Activated CD4-positive, alpha-beta memory T cell treated with anti-CD3 and anti-CD28 coated beads, Interleukin-2, amount 10 ng/mL, durations not matched to agents 7 days and 5 days (primary cell): ENCODE measurements around the gene PDGFD. TPM values are rescaled to one million over a fixed set of nuclear protein-coding genes. Genes with fewer than 3 reads are reported as not detected.

Source experiments
- CTCF ChIA-PET: fragments of 350-600 bp; sonication (Branson Sonifier 250); formaldehyde crosslinking; loops from one replicate; lab custom pipeline; 2021; ENCODE audit warnings: antibody characterized with exemption, inconsistent platforms; lab: Charles Lee
- POLR2A ChIA-PET: fragments of 350-600 bp; sonication (Branson Sonifier 250); formaldehyde crosslinking; loops from one replicate; lab custom pipeline; 2021; ENCODE audit warnings: antibody characterized with exemption; lab: Charles Lee
- DNase-seq: peaks from one replicate; pipeline ENCODE4 v3.0.0-alpha.2; 2020
- H3K27ac Mint-ChIP-seq: one replicate; pipeline ENCODE4 v1.8.0; 2021; ENCODE audit warnings: mild to moderate bottlenecking, mixed read lengths
- H3K27me3 Mint-ChIP-seq: one replicate; pipeline ENCODE4 v1.8.0; 2021; ENCODE audit warnings: mixed read lengths
- H3K36me3 Mint-ChIP-seq: one replicate; pipeline ENCODE4 v1.8.0; 2021; ENCODE audit warnings: low read depth, mixed read lengths
- H3K4me1 Mint-ChIP-seq: one replicate; pipeline ENCODE4 v1.8.0; 2021; ENCODE audit warnings: mixed read lengths
- H3K4me3 Mint-ChIP-seq: one replicate; pipeline ENCODE4 v1.8.0; 2021; ENCODE audit warnings: mild to moderate bottlenecking, mixed read lengths
- H3K9me3 Mint-ChIP-seq: one replicate; pipeline ENCODE4 v1.8.0; 2021; ENCODE audit warnings: mixed read lengths
- total RNA-seq, 2 experiments: library from RNA; stranded (reverse); gene quantifications; one replicate each; pipeline ENCODE4 v1.2.3, GENCODE V29; 2021

The PDGFD gene
- total RNA-seq, 2 experiments from 2014 or later: not detected

DNA sequence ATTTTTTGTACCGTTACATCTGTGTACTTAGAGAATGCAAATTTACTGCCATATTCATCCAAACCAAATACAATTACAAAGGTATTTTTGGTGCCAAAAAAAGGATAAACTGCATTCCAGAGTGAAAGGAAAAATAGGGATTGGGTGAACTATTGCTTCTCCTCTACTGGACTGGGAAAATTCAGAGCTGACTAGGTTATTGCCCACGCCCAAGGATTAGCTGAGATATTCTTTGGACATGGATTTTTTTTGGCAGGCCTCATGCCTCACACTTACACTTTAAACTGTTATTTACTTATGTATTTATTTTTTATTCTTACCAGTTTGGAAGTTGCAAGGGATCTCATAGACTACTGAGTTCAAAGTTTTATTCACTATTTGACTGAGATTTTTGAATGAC, 203.8 kb downstream of the PDGFD start:
- Mint-ChIP-seq H3K27me3 (no peaks in the 10 kb centered on the region), H3K4me3 (no peak overlapping the region), H3K36me3 (no peaks in the 10 kb centered on the region), H3K4me1 (no peaks in the 10 kb centered on the region), H3K27ac (no peak overlapping the region), H3K9me3 (no peaks in the 10 kb centered on the region)
- CTCF ChIA-PET: no interaction called here
- POLR2A ChIA-PET: no interaction called here
- DNase-seq: no peak

GRCh38 chr11:103959279-103959942, 204.5 kb downstream of the PDGFD start:
- Mint-ChIP-seq H3K4me3 (no peak overlapping the region), H3K9me3 (no peaks in the 10 kb centered on the region), H3K36me3 (no peaks in the 10 kb centered on the region), H3K4me1 (no peaks in the 10 kb centered on the region), H3K27me3 (no peaks in the 10 kb centered on the region), H3K27ac (no peak overlapping the region)
- POLR2A ChIA-PET: no interaction called here
- CTCF ChIA-PET: interaction anchor here (1.3 kb wide), 1 partner anchor 277 kb away, joined by 3 read pairs; no protein-coding TSS in a partner anchor
- DNase-seq: no peak

- no peaks in the 10 kb centered on the region for H3K4me1 Mint-ChIP-seq
- no peaks in the 10 kb centered on the region for H3K9me3 Mint-ChIP-seq
- CTCF ChIA-PET: interaction anchor here (1.3 kb wide), 1 partner anchor 276 kb away, joined by 3 read pairs; no protein-coding TSS in a partner anchor
- POLR2A ChIA-PET: no interaction called here
- H3K27ac Mint-ChIP-seq: no peak overlapping the region
- H3K4me3 Mint-ChIP-seq: no peak overlapping the region
- no peaks in the 10 kb centered on the region for H3K36me3 Mint-ChIP-seq
- no peak for DNase-seq
- H3K27me3 Mint-ChIP-seq: no peaks in the 10 kb centered on the region
Observed at GRCh38 chr11:103958475-103959215, 205.3 kb downstream of the PDGFD start.

DNA sequence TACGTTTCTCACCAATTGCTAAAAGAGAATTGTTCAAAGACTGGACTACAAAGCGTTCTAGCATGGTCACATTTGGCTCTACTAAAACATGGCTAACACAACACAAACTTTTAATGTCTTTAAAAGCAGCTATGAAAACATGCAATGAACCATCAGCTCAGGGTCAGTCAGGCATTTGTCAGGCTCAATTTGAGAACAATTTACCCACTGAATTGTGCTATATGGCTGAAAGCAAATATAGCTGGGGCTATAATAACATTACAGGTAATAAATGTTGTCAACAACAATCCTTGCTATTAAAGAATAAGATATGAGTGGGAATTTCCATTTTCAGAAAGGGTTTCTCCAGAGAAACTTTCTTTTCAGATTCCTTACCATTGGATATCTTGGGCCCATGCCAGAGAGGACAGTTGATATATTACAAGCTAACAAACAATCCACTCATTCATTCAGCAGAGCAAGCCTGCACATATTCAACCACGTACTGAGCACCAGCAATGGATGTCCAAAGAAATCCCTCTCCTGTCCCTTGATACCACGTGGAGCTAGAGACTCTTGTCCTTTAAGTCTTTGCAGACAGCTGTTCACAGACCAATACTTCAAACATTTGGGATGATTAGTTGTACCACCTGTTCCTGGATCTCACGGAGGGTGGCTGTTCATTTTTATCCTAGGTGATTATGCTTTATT, 210.0 kb downstream of the PDGFD start:
- Mint-ChIP-seq H3K4me1 (no peaks in the 10 kb centered on the region), H3K9me3 (no peaks in the 10 kb centered on the region), H3K27me3 (no peaks in the 10 kb centered on the region), H3K36me3 (no peaks in the 10 kb centered on the region), H3K27ac (no peak overlapping the region), H3K4me3 (no peak overlapping the region)
- POLR2A ChIA-PET: no interaction called here
- DNase-seq: no peak
- CTCF ChIA-PET: no interaction called here

DNA sequence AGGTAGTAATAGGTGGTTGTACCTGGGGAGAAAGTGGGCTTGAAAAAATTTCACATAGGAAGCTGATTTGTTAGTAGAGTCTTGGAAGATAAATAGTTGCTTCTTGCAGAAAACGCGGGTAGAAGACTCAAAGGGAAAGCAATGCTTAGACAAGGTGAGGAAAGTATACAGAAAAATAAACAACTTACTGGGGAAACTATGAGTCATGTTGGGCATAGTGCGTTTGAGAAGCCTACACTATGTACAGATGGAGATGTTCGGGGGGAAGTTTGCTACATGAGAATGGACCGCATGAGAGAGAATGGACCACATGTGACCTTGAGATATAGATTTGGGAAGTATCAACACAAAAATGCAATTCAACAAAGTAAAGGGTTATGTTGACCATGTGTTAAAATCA, 214.2 kb downstream of the PDGFD start:
- H3K27me3 Mint-ChIP-seq: no peaks in the 10 kb centered on the region
- ChIA-PET CTCF (no interaction called here), POLR2A (no interaction called here)
- H3K9me3 Mint-ChIP-seq: no peaks in the 10 kb centered on the region
- no peaks in the 10 kb centered on the region for H3K36me3 Mint-ChIP-seq
- no peak for DNase-seq
- no peak overlapping the region for H3K27ac Mint-ChIP-seq
- no peak overlapping the region for H3K4me3 Mint-ChIP-seq
- no peaks in the 10 kb centered on the region for H3K4me1 Mint-ChIP-seq

DNA sequence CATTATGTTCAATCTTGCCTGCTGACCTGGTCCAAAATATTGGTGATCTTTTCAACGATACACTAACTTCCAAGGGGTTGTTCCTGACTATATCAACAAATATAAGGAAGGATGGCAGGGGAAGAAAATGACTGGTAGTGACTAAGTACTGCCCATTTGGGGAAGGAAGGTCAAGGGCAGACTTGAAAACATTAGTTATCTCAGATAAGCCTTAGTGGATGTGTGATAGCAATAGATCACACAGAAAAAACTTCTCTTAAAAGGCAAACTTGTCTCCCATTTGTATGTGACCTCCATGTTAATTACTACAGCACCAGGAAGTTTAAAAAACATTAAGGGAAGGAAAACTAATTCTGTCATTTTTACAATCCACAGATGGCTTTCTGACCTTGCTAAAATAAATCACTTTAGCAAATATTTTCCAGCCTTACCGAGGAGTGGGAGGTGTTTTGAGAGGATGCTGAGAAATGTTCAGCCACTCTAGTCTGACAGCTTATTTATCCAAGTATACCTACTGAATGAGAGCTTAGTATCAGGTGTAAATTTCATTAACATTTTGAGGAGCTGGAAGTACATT, 215.7 kb downstream of the PDGFD start:
- POLR2A ChIA-PET: no interaction called here
- CTCF ChIA-PET: no interaction called here

DNA sequence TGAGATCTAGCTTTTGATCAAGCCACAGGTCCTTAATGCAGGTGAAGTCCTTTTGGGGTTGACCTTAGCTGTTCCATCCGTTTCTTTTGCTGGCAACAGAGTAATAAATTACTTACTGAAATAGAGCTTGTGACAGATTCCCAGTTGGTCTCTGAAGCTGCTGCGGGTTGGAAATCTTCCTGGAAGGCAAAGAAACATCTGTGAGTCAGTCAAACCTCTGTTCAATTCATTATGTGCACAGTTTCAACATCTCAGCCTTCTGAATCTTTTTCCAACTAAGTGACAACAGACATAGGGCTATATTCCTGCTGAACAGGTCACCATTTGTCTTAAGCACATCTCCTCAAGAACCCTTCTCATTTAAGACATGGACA, 216.4 kb downstream of the PDGFD start:
- no peaks in the 10 kb centered on the region for H3K4me1 Mint-ChIP-seq
- CTCF ChIA-PET: no interaction called here
- no peaks in the 10 kb centered on the region for H3K27me3 Mint-ChIP-seq
- no peak overlapping the region for H3K4me3 Mint-ChIP-seq
- no peaks in the 10 kb centered on the region for H3K9me3 Mint-ChIP-seq
- H3K36me3 Mint-ChIP-seq: no peaks in the 10 kb centered on the region
- DNase-seq: no peak
- no peak overlapping the region for H3K27ac Mint-ChIP-seq
- POLR2A ChIA-PET: interaction anchor here (0.6 kb wide), 1 partner anchor 1384 kb away, joined by 3 read pairs; no protein-coding TSS in a partner anchor

More for the DNA sequence above, 215.7 kb downstream of the PDGFD start:
- no peaks in the 10 kb centered on the region for H3K27me3 Mint-ChIP-seq
- no peak overlapping the region for H3K4me3 Mint-ChIP-seq
- H3K36me3 Mint-ChIP-seq: no peaks in the 10 kb centered on the region
- H3K9me3 Mint-ChIP-seq: no peaks in the 10 kb centered on the region
- no peak for DNase-seq
- no peak overlapping the region for H3K27ac Mint-ChIP-seq
- H3K4me1 Mint-ChIP-seq: no peaks in the 10 kb centered on the region

- Mint-ChIP-seq H3K4me1 (no peaks in the 10 kb centered on the region), H3K4me3 (no peak overlapping the region), H3K36me3 (no peaks in the 10 kb centered on the region), H3K9me3 (no peaks in the 10 kb centered on the region), H3K27ac (no peak overlapping the region), H3K27me3 (no peaks in the 10 kb centered on the region)
- POLR2A ChIA-PET: interaction anchor here (0.6 kb wide), 1 partner anchor 1384 kb away, joined by 3 read pairs; no protein-coding TSS in a partner anchor
- CTCF ChIA-PET: no interaction called here
- no peak for DNase-seq
Observed at GRCh38 chr11:103946793-103947545, 217.0 kb downstream of the PDGFD start.

DNA sequence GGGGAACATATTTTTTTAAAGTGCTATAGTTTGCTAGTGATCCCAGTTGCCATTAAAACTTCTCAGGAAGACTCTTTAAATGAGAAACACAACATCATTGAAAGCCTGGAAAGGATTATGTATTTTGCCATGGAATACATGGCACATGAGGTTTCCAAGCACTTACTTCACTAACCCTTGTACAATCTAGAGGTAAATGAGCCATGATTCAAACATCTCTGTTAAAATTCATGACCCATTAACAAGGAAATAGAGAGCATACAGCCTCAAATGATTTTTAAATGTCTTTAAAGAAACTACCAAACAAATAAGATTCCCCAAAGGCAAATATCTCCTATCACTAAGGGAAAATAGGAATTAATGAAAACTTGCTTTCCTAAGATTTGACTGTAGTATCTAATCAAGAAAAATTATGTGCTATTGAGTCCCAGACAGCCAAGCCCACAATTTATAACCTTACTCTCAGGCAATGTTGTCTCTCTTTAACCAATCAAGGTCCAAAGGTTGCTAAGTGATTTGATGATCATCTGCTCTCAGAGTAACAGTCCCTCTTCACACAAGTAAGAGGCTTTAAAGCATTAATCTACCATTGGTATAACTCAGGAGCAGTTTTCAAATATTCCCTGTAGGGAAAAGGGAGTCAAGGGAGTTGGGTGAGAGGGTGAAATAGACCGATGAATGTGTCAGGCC, 219.6 kb downstream of the PDGFD start:
- H3K4me3 Mint-ChIP-seq: no peak overlapping the region
- H3K27ac Mint-ChIP-seq: no peak overlapping the region
- ChIA-PET CTCF (no interaction called here), POLR2A (no interaction called here)
- no peaks in the 10 kb centered on the region for H3K4me1 Mint-ChIP-seq
- H3K27me3 Mint-ChIP-seq: no peaks in the 10 kb centered on the region
- no peak for DNase-seq
- H3K9me3 Mint-ChIP-seq: peaks cover 1% of the 10 kb centered on the region
- H3K36me3 Mint-ChIP-seq: no peaks in the 10 kb centered on the region

DNA sequence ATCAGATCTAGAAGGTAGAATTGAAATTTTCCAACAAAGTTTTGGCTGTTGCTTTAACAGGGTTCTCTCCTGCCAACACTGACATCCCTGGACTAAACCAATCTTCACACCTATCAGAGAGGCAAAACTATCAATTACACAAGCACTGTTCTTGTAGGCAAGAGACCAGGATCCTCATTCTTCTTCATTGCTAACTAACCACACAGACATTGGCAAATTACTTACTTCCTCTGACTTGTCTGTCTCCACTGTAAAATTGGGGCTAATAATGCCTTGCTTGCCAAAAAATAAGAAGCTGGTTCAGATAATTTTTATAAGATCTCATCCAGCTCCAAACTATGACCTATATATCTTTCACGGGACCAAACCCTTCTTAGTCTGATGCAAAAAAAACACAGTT, 221.3 kb downstream of the PDGFD start:
- ChIA-PET CTCF (no interaction called here), POLR2A (no interaction called here)
- no peaks in the 10 kb centered on the region for H3K36me3 Mint-ChIP-seq
- no peak for DNase-seq
- no peaks in the 10 kb centered on the region for H3K27me3 Mint-ChIP-seq
- no peak overlapping the region for H3K27ac Mint-ChIP-seq
- H3K4me1 Mint-ChIP-seq: no peaks in the 10 kb centered on the region
- H3K4me3 Mint-ChIP-seq: no peak overlapping the region
- H3K9me3 Mint-ChIP-seq: peaks cover 1% of the 10 kb centered on the region

DNA sequence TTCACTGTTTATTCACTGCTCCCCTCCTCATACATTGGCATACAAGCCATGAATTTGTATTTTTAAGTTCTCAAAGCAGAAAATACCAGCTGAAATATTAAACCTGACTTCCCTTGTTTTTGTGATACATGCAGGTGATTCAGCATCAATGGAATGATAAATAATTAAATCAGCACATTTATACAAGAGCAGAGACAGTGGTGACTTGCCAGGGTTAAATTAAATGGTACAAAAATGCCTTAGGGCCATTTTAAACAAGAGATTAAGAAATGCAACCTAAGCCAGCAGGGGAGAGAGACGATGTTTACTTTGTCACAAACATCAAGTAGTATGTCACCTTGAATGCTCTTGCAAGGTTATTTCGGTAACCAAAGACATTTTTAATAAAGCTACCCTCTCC, 223.4 kb downstream of the PDGFD start:
- DNase-seq: no peak
- H3K4me1 Mint-ChIP-seq: no peaks in the 10 kb centered on the region
- H3K27me3 Mint-ChIP-seq: no peaks in the 10 kb centered on the region
- POLR2A ChIA-PET: no interaction called here
- H3K36me3 Mint-ChIP-seq: no peaks in the 10 kb centered on the region
- H3K4me3 Mint-ChIP-seq: no peak overlapping the region
- H3K9me3 Mint-ChIP-seq: peaks cover 1% of the 10 kb centered on the region
- H3K27ac Mint-ChIP-seq: no peak overlapping the region
- CTCF ChIA-PET: no interaction called here

GRCh38 chr11:103939694-103940093, 224.3 kb downstream of the PDGFD start:
- H3K36me3 Mint-ChIP-seq: no peaks in the 10 kb centered on the region
- no peaks in the 10 kb centered on the region for H3K27me3 Mint-ChIP-seq
- H3K27ac Mint-ChIP-seq: no peak overlapping the region
- DNase-seq: no peak
- H3K9me3 Mint-ChIP-seq: peaks cover 1% of the 10 kb centered on the region
- no peaks in the 10 kb centered on the region for H3K4me1 Mint-ChIP-seq
- no peak overlapping the region for H3K4me3 Mint-ChIP-seq
- ChIA-PET POLR2A (no interaction called here), CTCF (no interaction called here)
